KBM-7 (cell line): Measurements from ENCODE around the gene C16orf96.

ENCODE experiments used
- DNase-seq: peaks from one replicate; pipeline ENCODE4 v3.0.0-alpha.2; 2015
- in situ Hi-C: fragments of 300-500 bp; cut with MboI; formaldehyde crosslinking; loops from 2 replicates; pipeline ENCODE4 v1.14.3; 2020; ENCODE audit warnings: low sequenced_read_pairs, low pct_unique_long_range_greater_than_20kb, mixed read lengths

The C16orf96 gene

DNA sequence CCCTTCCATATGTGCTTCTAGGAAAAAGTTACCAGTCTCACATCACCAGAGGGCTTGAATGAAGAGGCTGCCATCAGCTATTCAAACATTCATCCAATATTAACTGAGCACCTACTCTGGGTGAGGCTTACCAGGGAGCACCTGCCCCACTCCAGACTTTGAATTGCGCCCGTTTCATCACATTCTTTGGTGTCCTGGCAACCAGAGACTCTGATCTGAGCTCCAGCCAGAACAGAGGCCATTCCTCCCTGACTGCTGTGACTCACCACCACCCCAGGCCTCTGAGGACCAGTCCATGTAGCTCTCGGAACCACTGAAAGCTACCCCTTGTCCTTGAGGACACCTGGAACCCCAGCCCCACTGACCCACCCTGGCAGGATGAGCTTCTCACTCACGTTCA lies at the start of gene C16orf96:
TSS of gene C16orf96 (plus strand) at position 229 of the 400 bp plus-strand sequence. CDS start at position 379, 150 bp downstream.
- DNase-seq = no peak
- in situ Hi-C loops = no loop called here

DNA sequence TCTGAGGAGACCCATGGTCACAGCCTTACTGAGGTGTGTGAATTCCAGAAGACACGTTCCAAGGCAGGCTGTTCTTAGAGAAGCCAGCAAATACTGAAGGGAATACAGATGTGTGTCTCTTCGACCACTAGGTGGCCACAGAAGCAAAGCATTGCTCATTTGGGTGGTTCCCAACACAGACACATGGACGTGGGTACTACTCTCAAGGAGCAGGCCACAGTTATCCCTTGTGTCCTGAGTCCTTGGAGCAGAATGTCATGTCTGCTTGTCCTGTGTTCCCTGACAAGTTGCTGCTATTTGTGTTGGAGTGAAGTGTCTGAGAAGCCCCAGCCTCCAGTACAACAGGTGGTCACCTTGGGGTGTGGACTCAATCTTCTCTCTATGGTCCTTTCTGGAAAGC lies 49.7 kb upstream of the C16orf96 start:
- in situ Hi-C loops = no loop called here

DNA sequence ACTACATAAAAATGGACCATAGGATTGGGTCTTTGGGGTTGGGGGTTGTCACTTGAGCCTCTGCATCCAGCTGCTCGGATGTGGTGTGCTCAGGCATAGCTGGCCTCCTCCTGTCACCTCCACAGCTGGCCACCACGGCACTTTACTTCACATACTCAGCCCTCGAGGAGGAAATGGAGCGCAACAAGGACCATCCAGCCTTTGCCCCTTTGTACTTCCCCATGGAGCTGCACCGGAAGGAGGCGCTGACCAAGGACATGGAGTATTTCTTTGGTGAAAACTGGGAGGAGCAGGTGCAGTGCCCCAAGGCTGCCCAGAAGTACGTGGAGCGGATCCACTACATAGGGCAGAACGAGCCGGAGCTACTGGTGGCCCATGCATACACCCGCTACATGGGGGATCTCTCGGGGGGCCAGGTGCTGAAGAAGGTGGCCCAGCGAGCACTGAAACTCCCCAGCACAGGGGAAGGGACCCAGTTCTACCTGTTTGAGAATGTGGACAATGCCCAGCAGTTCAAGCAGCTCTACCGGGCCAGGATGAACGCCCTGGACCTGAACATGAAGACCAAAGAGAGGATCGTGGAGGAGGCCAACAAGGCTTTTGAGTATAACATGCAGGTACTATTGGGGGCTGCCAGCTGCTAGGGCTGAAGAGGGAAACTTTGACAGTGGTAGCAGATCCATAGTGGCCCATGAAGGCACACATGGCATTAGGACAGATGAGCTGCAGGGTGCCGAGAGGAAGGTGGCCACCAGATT lies 48.4 kb upstream of the C16orf96 start:
- in situ Hi-C loops = no loop called here

More for the DNA sequence above, 49.7 kb upstream of the C16orf96 start:
- DNase-seq = peak; percentile 71

DNA sequence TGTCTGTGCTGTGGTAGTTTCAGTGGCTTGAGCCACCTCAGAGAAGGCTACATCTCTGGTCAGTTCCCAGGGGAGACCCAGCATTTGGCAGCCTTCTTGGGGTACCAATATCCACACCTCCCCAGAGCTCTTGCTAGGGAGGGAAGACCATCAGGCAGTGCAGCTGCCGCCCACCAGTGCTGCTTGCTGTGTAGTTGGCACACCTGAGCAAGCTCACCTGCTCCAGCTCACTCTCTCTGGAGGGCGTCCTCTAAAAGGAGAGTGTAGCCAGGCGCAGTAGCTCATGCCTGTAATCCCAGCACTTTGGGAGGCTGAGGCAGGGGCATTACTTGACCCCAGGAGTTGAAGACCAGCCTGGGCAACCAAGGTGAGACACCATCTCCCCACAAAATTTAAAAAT lies 47.3 kb upstream of the C16orf96 start:
- DNase-seq = no peak
- in situ Hi-C loops = no loop called here

More for the DNA sequence above, 48.4 kb upstream of the C16orf96 start:
- no peak for DNase-seq

DNA sequence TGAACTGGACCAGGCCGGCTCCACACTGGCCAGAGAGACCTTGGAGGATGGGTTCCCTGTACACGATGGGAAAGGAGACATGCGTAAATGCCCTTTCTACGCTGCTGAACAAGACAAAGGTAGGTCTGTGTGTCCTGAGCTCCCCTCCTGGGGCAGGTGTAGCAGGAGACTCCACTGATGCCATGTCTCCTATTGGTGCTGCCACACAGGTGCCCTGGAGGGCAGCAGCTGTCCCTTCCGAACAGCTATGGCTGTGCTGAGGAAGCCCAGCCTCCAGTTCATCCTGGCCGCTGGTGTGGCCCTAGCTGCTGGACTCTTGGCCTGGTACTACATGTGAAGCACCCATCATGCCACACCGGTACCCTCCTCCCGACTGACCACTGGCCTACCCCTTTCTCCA lies 46.7 kb upstream of the C16orf96 start:
- in situ Hi-C loops = no loop called here
- DNase-seq = no peak

DNA sequence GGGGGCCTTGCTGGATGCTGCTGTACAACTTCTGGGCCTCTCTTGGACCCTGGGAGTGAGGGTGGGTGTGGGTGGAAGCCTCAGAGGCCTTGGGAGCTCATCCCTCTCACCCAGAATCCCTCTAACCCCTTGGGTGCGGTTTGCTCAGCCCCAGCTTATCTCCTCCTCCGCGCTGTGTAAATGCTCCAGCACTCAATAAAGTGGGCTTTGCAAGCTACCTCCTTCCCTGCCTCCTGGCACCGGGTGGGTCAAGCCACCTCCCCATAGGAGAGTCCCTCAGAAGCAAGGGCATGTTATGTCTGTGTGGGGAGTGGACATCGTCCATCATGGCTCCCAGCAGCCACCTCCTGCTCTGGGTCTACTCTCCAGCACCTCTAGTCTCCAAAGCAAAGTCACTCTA lies 46.0 kb upstream of the C16orf96 start:
- in situ Hi-C loops = no loop called here
- no peak for DNase-seq

DNA sequence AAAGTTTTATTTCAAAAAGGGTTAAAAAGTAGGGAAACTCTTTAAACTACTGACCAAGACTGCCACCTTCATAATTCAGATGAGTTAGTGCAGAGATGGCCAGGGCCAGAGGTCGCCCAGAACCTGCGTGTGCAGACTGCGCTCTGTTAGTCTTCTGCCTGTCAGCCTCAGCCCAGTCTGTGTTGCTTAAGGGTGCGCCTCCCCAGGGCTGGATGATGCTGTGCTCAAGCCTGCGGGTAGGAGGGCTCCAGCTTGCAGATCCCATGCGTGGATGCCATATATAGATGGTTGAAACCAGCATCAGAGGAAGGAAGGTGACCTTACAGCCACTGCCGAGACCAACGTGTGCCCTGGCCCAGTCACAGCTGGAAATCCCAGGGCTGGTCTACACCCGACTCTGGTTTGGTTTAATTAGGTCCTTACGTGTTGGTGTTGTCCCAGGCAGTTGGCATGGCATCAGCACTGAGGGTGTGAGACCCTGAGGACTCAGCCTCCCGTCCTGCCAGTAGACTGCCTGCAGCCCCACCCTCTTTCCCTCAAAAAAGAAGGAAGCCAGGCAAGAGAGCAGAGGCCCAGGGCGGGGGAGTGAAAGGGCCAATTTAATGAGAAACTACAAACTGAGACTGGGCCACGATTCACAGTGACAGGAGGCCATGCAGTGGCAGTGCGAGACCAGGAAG lies 45.3 kb upstream of the C16orf96 start:
- in situ Hi-C loops = no loop called here
- peak; percentile 40 for DNase-seq

DNA sequence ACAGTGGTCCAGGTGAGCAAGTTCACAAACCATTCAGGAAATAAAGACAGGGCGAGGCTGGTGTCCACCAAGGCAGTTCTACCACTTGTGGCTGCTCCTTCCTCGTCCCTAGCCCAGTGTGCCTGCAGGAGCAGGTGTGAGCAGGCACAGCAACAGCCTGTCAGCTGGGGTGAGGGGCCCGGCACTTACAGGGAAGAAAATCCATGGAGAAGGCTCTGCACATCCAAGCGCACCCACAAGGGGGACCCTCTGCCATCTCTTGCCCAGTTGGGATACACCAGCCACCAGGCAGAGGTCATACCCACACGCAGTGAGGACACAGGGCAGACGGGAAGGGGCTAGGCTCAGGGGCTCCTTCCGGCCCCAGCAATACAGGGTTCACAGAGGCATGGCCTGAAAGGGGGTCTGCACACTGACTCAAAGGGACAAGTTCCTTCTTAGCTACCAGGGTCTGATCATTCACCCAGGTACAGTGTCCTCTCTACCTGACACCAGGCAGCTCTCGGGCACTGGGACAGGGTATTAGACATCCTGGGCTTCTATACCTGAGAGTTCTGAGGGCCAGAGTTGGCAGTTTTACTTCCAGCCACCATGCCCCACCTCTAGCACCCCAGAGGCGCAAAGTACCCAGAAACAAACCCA lies 44.6 kb upstream of the C16orf96 start:
- in situ Hi-C loops = no loop called here
- DNase-seq = peak; percentile 72

DNA sequence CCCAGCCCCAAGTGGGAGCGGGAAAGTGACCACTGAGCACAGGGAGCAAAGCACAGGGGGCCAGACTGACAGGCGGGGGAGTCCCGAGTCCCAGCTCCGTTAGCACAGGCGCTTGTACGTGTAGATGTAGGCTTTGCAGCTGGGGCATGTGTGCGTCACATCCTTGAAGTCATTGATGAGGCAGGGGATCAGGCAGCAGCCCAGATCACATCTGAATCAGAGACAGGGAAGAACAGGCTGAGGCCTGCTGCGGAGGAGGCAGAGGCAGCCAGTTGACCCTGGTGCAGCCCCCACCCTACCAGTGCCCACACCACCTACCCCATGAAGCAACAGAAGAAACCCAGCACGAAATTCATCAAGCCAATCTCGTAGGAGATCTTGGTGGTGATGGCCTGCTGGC lies 43.7 kb upstream of the C16orf96 start:
- DNase-seq = no peak
- in situ Hi-C loops = no loop called here

DNA sequence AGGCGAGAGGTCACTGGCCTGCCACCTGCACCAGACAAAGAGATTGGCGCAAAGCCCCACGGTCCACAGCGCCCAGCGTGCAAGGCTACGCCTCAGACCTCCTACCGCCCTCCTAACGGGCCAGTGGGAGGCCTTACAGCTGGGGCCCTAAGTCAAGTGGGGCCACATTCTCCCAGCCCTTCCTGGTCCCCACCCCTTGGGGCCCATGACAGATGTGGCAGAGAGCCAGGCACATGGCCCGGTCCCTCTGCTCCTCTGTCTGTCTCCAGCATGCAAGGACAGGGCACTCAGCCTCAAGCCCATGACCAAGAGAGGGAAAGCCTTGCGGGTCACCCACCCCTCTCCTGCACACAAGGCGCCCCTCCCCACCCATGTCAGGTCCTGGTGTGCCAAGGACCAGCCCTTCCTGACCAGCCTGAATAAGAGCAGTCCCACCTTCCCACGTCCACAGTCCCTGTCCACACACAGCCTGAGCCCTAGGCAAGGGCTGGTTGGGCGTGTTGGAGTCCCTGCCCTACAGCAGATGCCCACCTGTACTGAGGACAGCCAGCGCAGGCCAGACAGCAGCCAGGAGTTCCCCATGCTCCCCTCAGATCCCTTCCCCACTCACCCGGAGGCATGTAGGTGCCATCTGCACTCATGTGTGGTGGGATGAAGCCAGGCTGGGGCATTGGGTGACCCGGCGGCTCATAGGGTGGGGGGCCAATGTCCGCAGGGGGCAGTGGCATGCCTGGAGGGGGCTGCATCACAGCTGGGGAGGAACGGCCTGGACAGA lies 42.9 kb upstream of the C16orf96 start:
- no peak for DNase-seq
- in situ Hi-C loops = no loop called here

DNA sequence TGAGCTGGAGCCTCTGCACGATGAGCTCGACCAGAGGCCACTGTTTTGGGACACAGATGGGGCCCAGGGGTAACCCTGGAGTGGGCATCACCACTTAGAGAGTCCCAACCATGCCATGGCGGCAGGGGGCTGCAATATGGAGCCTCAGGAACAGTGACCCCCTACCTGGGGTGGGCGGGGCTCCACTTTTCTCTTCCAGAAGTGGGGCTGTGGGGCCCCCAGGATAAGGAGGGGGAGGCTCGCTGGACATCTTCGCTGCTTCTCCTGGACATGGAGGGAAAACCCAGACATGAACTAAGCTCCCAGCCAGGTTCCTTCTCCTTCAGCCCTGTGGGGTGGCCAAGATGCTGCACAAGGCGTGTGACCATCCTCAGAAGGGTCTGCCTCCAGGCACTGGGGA lies 42.3 kb upstream of the C16orf96 start:
- in situ Hi-C loops = no loop called here
- DNase-seq = no peak

DNA sequence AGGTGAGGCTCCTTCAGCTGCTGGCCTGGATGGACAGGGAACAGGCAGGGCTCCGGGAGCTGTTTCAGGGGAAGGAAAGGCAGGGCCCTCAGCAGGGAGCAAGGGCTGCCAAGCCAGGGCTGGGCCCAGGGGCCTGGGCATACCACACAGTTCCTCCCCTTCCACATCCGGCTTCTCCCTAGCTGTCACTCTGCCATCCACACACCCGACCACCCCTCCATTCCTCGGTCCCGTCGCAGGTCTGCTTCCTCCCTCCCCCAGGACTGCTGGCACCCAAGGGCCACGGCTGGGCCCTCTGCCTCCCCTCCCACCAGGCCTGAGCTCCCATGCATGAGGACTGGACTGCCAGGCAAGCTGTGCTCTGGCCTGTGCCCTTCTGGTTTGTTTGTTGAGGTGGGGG lies 41.5 kb upstream of the C16orf96 start:
- in situ Hi-C loops = no loop called here

DNA sequence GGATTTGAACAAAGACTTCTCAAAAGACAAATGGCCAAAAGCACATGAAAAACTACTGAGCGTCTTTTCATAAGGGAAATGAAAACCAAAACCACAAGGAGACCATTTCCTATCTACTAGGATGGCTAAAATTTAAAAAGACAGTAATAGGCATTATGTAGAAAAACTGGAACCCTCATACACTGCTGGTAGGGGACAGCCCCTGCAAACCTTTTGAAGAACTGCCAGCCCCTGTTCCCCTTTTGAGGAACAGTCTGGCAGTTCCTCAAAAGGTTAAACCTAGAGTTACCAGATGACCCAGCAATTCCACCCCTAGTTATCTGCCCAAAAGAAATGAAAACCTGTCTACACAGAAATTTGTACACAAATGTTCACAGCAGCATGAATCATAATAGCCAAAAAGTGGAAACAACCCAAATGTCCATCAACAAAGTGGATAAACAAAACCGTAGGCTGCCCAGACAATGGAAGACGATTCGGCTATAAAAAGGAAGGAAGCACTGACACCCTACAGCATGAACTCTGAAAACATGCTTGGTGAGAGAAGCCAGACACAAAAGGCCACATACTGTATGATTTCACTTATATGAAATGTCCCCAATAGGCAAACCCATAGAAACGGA lies 40.4 kb upstream of the C16orf96 start:
- in situ Hi-C loops = no loop called here
- peak; percentile 87 for DNase-seq

More for the DNA sequence above, 41.5 kb upstream of the C16orf96 start:
- peak; percentile 38 for DNase-seq

DNA sequence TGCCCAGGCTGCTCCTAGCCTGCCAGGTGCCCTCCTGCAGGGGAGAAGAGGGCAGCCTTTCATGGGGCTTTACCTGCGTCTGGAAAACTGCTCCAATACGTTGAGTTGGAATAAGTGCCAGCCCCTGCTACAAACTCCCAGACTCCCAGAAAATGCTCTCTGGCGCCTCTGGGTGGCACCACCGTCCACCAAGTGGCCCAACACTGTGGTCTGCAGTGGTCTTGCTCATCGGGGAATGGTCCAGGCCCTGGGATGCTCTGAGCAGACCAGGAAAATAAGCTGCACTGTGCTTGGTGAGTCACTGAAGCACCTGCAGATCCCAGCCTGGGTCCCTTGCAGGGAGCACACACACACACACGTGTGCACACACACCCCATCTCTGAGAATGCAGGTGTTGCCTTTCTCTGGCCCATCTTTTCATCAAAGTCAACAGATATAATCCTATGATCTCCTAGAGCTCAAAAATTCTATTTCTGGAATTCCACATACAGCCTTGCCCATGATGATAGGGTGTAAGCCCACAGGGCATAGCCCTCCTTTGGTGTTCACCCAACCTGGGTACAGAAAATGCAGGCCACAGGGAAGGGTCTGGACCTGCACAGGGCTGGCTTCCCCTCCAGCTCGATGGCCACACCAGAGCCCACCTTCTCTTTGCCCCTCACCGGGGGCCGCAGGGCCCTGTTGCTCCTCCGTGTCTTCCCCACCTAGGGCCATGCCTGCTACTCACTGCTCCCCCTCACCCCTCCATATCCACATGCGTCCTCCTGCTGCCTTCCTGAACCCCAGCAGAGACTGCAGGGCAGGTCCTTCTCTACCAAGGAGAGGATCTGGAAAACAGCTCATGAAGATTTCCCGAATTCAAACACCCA lies 38.1 kb upstream of the C16orf96 start:
- in situ Hi-C loops = no loop called here

DNA sequence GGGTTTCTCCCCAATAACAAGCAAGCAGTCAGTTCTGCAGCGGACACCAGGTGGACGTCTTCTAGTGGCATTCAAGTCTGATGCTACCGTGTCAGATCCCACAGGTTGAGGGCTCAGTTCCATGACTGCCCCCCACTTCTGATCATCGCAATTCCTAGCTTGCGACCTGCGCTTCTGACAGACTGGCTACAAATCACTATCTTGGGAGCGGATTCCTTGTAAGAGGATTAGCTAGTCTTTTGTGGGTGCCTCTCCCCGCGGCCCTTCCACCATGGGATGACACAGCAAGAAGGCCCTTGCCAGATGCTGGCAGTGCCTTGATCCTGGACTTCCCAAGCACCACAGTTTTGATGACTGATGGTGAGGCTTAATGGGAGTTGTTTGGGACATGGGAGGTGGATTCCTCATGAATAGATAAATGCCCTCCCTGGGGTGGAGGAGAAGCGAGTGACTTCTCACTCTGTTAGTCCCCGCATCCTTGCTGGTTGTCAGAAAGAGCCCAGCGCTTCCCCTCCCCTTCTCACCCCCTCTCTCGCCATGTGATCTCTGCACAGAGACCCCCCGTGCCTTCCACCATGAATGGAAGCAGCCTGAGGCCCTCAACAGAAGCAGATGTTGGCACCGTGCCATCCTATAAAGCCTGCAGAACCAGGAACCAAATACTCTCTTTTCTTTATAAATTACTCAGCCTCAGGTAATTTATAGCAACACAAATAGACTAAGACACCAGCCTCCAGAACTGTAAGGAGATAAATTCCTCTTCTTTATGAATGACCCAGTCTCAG lies 36.7 kb upstream of the C16orf96 start:
- no peak for DNase-seq
- in situ Hi-C loops = no loop called here

More for the DNA sequence above, 38.1 kb upstream of the C16orf96 start:
- DNase-seq = peak; percentile 51

DNA sequence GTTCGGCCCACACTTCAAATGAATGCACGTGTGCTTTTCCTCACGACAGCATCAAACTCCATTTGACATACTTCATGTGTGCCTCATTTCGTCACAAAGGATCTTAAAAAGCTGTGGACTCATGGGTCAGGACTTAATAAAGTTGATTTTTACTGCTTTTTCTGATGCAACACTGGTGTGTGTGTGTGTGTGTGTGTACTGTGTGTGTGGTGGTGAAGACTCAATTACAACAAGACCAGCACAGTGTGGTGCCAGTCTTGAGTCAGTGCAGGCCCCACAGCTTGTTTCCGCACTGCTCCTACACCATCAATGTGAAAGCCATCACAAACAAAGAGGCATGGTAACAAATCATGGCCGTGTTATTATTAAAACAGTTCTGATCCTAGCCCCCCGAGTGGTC lies 35.2 kb upstream of the C16orf96 start:
- no peak for DNase-seq
- in situ Hi-C loops = no loop called here

DNA sequence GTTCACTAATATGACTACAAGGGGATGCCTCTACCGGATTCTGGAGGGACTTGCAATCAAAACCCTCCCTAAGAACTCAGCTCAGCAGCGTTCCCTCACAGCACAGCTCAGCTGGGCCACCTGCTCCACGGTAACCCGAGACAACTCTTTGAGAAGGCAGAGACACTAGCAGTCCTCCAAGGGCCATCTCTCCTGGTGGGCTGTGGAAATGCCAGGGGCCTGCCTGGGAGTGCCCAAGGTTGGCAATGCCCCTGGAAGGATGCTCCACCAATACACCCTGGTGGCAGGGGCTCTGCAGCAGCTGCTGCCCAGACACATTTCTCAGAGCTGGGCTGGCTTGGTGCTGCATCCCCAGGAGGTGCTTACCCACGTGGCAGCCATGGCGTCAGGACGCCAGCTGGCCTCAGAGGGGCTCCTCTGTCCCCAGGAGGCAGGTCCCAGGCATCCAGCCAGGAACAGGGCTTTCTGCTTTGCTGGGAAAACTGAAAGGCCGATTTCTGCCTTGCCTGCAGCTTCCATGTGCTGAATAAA lies 34.0 kb upstream of the C16orf96 start:
- DNase-seq = no peak
- in situ Hi-C loops = no loop called here
